ENCODE results near the gene FOXO4.
"Not testable (repeated sequence)": the region's sequence is repeated elsewhere in the genome, so short reads cannot be mapped to it uniquely, and the experiment has no call there.

The FOXO4 gene

GRCh38 chrX:71095555-71095980 lies at the start of gene FOXO4:
Gene FOXO4, plus strand, starts transcription at chrX:71095851. Its CDS starts 678 bp downstream, at chrX:71096529.
- Histone ChIP-seq H3K9ac (ENCODE audit: low read length) (peak within 1 kb of the TSS; percentile 71), H3K36me3 (ENCODE audit: control insufficient read depth, insufficient read depth, low read length) (no peaks in the 10 kb centered on the region), H3K27me3 (ENCODE audit: control insufficient read depth, insufficient read depth, low read length) (no peaks in the 10 kb centered on the region), H3K4me1 (ENCODE audit: control insufficient read depth, insufficient read depth, low read length) (peaks cover 5% of the 10 kb centered on the region), H3K4me3 (ENCODE audit: low read length) (peak within 1 kb of the TSS; percentile 22), H3K9me3 (ENCODE audit: control insufficient read depth, low read length) (no peaks in the 10 kb centered on the region)

- H3K9me3 ChIP-seq (ENCODE audit: control insufficient read depth, low read length), result not testable (repeated sequence)
These were observed 47.8 kb upstream of the FOXO4 start for GRCh38 chrX:71047891-71048290.

GRCh38 chrX:71052721-71053120 lies 42.9 kb upstream of the FOXO4 start:
- Histone ChIP-seq H3K4me1 (ENCODE audit: control insufficient read depth, insufficient read depth, low read length) (no peaks in the 10 kb centered on the region), H3K9me3 (ENCODE audit: control insufficient read depth, low read length) (no peaks in the 10 kb centered on the region), H3K4me3 (ENCODE audit: low read length) (no peak overlapping the region), H3K36me3 (ENCODE audit: control insufficient read depth, insufficient read depth, low read length) (no peaks in the 10 kb centered on the region), H3K27me3 (ENCODE audit: control insufficient read depth, insufficient read depth, low read length) (no peaks in the 10 kb centered on the region), H3K9ac (ENCODE audit: low read length) (no peak overlapping the region)

More at GRCh38 chrX:71047891-71048290, 47.8 kb upstream of the FOXO4 start:
- H3K27me3 ChIP-seq (ENCODE audit: control insufficient read depth, insufficient read depth, low read length); H3K36me3 ChIP-seq (ENCODE audit: control insufficient read depth, insufficient read depth, low read length); H3K4me3 ChIP-seq (ENCODE audit: low read length); H3K9ac ChIP-seq (ENCODE audit: low read length); H3K4me1 ChIP-seq (ENCODE audit: control insufficient read depth, insufficient read depth, low read length): not testable (repeated sequence)

- no peaks in the 10 kb centered on the region for H3K9me3 ChIP-seq (ENCODE audit: control insufficient read depth, low read length)
- H3K27me3 ChIP-seq (ENCODE audit: control insufficient read depth, insufficient read depth, low read length), result no peaks in the 10 kb centered on the region
- H3K4me1 ChIP-seq (ENCODE audit: control insufficient read depth, insufficient read depth, low read length), result no peaks in the 10 kb centered on the region
- H3K36me3 ChIP-seq (ENCODE audit: control insufficient read depth, insufficient read depth, low read length), result no peaks in the 10 kb centered on the region
- H3K4me3 ChIP-seq (ENCODE audit: low read length), result no peak overlapping the region
- H3K9ac ChIP-seq (ENCODE audit: low read length), result no peak overlapping the region
These were observed 42.4 kb upstream of the FOXO4 start for GRCh38 chrX:71053217-71053621.

GRCh38 chrX:71056867-71057266 lies 38.8 kb upstream of the FOXO4 start:
- H3K9ac ChIP-seq (ENCODE audit: low read length), result no peak overlapping the region
- H3K27me3 ChIP-seq (ENCODE audit: control insufficient read depth, insufficient read depth, low read length), result no peaks in the 10 kb centered on the region
- no peak overlapping the region for H3K4me3 ChIP-seq (ENCODE audit: low read length)
- H3K4me1 ChIP-seq (ENCODE audit: control insufficient read depth, insufficient read depth, low read length), result no peaks in the 10 kb centered on the region
- no peaks in the 10 kb centered on the region for H3K36me3 ChIP-seq (ENCODE audit: control insufficient read depth, insufficient read depth, low read length)
- H3K9me3 ChIP-seq (ENCODE audit: control insufficient read depth, low read length), result no peaks in the 10 kb centered on the region

- Histone ChIP-seq H3K9ac (ENCODE audit: low read length) (no peak overlapping the region), H3K4me3 (ENCODE audit: low read length) (no peak overlapping the region), H3K9me3 (ENCODE audit: control insufficient read depth, low read length) (no peaks in the 10 kb centered on the region), H3K36me3 (ENCODE audit: control insufficient read depth, insufficient read depth, low read length) (no peaks in the 10 kb centered on the region), H3K27me3 (ENCODE audit: control insufficient read depth, insufficient read depth, low read length) (no peaks in the 10 kb centered on the region), H3K4me1 (ENCODE audit: control insufficient read depth, insufficient read depth, low read length) (no peaks in the 10 kb centered on the region)
These were observed 37.7 kb upstream of the FOXO4 start for GRCh38 chrX:71057848-71058530.

GRCh38 chrX:71060127-71060526 lies 35.5 kb upstream of the FOXO4 start:
- H3K9ac ChIP-seq (ENCODE audit: low read length), result no peak overlapping the region
- H3K4me3 ChIP-seq (ENCODE audit: low read length), result no peak overlapping the region
- no peaks in the 10 kb centered on the region for H3K36me3 ChIP-seq (ENCODE audit: control insufficient read depth, insufficient read depth, low read length)
- H3K4me1 ChIP-seq (ENCODE audit: control insufficient read depth, insufficient read depth, low read length), result no peaks in the 10 kb centered on the region
- H3K9me3 ChIP-seq (ENCODE audit: control insufficient read depth, low read length), result no peaks in the 10 kb centered on the region
- no peaks in the 10 kb centered on the region for H3K27me3 ChIP-seq (ENCODE audit: control insufficient read depth, insufficient read depth, low read length)

GRCh38 chrX:71067089-71067488 lies 28.6 kb upstream of the FOXO4 start:
- Histone ChIP-seq H3K9ac (ENCODE audit: low read length) (peak overlapping the region; percentile 72), H3K36me3 (ENCODE audit: control insufficient read depth, insufficient read depth, low read length) (no peaks in the 10 kb centered on the region), H3K4me1 (ENCODE audit: control insufficient read depth, insufficient read depth, low read length) (peaks cover 3% of the 10 kb centered on the region), H3K4me3 (ENCODE audit: low read length) (no peak overlapping the region), H3K27me3 (ENCODE audit: control insufficient read depth, insufficient read depth, low read length) (no peaks in the 10 kb centered on the region), H3K9me3 (ENCODE audit: control insufficient read depth, low read length) (no peaks in the 10 kb centered on the region)

GRCh38 chrX:71067712-71068043 lies 28.0 kb upstream of the FOXO4 start:
- Histone ChIP-seq H3K9ac (ENCODE audit: low read length) (peak overlapping the region; percentile 72), H3K4me1 (ENCODE audit: control insufficient read depth, insufficient read depth, low read length) (peaks cover 3% of the 10 kb centered on the region), H3K4me3 (ENCODE audit: low read length) (peak overlapping the region; percentile 47), H3K27me3 (ENCODE audit: control insufficient read depth, insufficient read depth, low read length) (no peaks in the 10 kb centered on the region), H3K36me3 (ENCODE audit: control insufficient read depth, insufficient read depth, low read length) (no peaks in the 10 kb centered on the region), H3K9me3 (ENCODE audit: control insufficient read depth, low read length) (no peaks in the 10 kb centered on the region)

- Histone ChIP-seq H3K4me1 (ENCODE audit: control insufficient read depth, insufficient read depth, low read length) (peaks cover 3% of the 10 kb centered on the region), H3K9me3 (ENCODE audit: control insufficient read depth, low read length) (no peaks in the 10 kb centered on the region), H3K9ac (ENCODE audit: low read length) (peak within 1 kb of the TSS; percentile 75), H3K4me3 (ENCODE audit: low read length) (peak within 1 kb of the TSS; percentile 47), H3K27me3 (ENCODE audit: control insufficient read depth, insufficient read depth, low read length) (no peaks in the 10 kb centered on the region), H3K36me3 (ENCODE audit: control insufficient read depth, insufficient read depth, low read length) (no peaks in the 10 kb centered on the region)
These were observed 27.4 kb upstream of the FOXO4 start, which contains the start of gene SNX12 for GRCh38 chrX:71068044-71068918. Gene SNX12, minus strand, starts transcription at chrX:71068334. Its CDS starts 28 bp downstream, at chrX:71068306.

- Histone ChIP-seq H3K36me3 (ENCODE audit: control insufficient read depth, insufficient read depth, low read length) (no peaks in the 10 kb centered on the region), H3K9me3 (ENCODE audit: control insufficient read depth, low read length) (no peaks in the 10 kb centered on the region), H3K4me1 (ENCODE audit: control insufficient read depth, insufficient read depth, low read length) (peaks cover 3% of the 10 kb centered on the region), H3K4me3 (ENCODE audit: low read length) (no peak overlapping the region), H3K27me3 (ENCODE audit: control insufficient read depth, insufficient read depth, low read length) (no peaks in the 10 kb centered on the region), H3K9ac (ENCODE audit: low read length) (no peak overlapping the region)
These were observed 25.1 kb upstream of the FOXO4 start for GRCh38 chrX:71070531-71070930.

All from mucosa of stomach (tissue), 1 donor.